Hair follicle dermal papilla cell (primary cell): ENCODE data around the gene UTP14A. TPM values are rescaled to one million over a fixed set of nuclear protein-coding genes. Genes with fewer than 3 reads are reported as not detected.

Source experiments
- total RNA-seq: library from RNA; depleted of rRNA; stranded (reverse); fragments of >200 nt; gene quantifications from 2 replicates; pipeline ENCODE4 v1.2.3, GENCODE V29; 2012

UTP14A gene
- total RNA-seq = 17.4 and 18.0 TPM in 2 replicates

GRCh38 chrX:129905787-129906580 is at the start of gene UTP14A:
Gene UTP14A (plus strand): TSS chrX:129906164. CDS start chrX:129906211, 47 bp downstream.

Other genes with a start within 250 kb of the UTP14A start
- gene XPNPEP2, start 167.2 kb upstream of the UTP14A start, total RNA-seq = 6.0 and 9.9 TPM in 2 replicates
- not detected in 2 replicates for gene SASH3, start 126.2 kb upstream of the UTP14A start, total RNA-seq
- gene ZDHHC9, start 62.3 kb upstream of the UTP14A start, total RNA-seq = 41.9 and 45.6 TPM in 2 replicates
- gene BCORL1, start 76.5 kb downstream of the UTP14A start, total RNA-seq = 1.9 and 2.3 TPM in 2 replicates
- gene ELF4, start 204.3 kb downstream of the UTP14A start, total RNA-seq = 20.6 and 21.1 TPM in 2 replicates